Panc1 (cell line): ENCODE data around the gene TSPAN5.

Source experiments
- CTCF ChIP-seq: fragments of 450-650 bp; IDR thresholded peaks from 2 replicates; pipeline ENCODE4 v1.5.1; 2017; ENCODE audit warnings: mild to moderate bottlenecking
- POLR2AphosphoS5 ChIP-seq: IDR thresholded peaks from 2 replicates; pipeline ENCODE4 v1.6.1; 2012; ENCODE audit warnings: mild to moderate bottlenecking, low read depth, low read length, moderate library complexity
- REST ChIP-seq, 2 experiments: IDR thresholded peaks; 2 replicates each; pipeline ENCODE4 v1.6.1; 2011 to 2012; ENCODE audit warnings: low read depth in 2 of 2, control low read depth in 1 of 2, low read length in 1 of 2, mild to moderate bottlenecking in 1 of 2, moderate library complexity in 1 of 2; ENCODE audit not compliant: insufficient read depth in 1 of 2
- SIN3A ChIP-seq: IDR thresholded peaks from 2 replicates; pipeline ENCODE4 v1.6.1; 2012; ENCODE audit warnings: low read depth, mild to moderate bottlenecking, low read length, moderate library complexity, borderline replicate concordance; ENCODE audit not compliant: insufficient read depth

DNA sequence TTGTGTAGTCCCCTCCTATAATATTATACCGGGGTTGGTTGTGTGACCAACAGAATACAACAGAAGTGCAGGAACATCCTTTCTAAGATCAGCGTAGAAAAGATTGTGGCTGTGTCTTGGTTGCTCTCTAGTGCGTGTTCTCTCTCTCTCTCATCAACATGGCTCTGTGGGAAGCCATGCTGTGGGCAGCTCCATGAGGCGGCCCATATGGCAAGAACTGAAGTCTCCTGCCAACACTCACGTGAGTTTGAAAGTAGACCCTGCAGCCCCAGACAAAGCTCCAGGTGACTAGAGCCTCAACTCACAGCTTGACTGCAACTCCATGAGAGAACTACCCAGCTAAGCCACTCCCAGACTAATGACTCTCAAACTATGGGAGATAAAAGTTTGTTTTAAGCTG, 118.7 kb downstream of the TSPAN5 start:
- TF ChIP-seq CTCF, result no peak
- no peak for TF ChIP-seq REST (IDR thresholded peaks at IDR 0.05; ENCODE audit: insufficient read depth in 1 of 2, low read depth in 2 of 2, low read length in 1 of 2)
- TF ChIP-seq POLR2AphosphoS5, result no peak
- TF ChIP-seq SIN3A, result no peak
